Measurements from ENCODE around the gene WHRN.
A peak's percentile ranks its signal among the peaks of the same experiment; 100 is the strongest.

The WHRN gene

DNA sequence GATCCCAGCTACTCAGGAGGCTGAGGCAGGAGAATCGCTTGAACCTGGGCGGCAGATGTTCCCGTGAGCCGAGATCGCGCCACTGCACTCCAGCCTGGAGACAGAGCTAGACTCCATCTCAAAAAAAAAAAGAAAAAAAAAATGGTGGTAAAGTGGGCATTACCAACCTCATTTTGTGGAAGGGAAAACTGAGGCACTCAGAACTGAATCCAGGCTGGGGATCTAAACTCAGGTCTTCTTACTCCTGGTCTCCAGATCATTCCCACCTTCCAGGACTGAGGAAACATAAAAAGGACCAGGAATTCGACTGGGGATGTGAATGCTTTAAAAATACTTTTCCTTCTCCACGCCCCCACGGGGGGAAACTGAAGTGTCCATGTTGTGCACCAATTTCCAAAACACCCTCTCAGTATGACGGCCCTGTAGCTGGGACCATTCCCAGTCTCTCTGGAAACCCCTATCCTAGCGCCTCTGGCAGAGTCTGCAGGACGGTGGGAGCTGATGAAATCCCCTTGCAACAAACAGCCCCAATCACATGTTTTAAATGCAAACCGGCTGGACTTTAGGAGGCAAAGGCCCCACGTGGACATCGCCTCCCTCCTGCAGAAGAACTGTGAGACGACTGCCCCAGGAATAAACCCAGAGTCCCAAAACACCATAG, 108.6 kb downstream of the WHRN start:
- DNase-seq (ENCODE audit: low read depth), result no peak

- no peak for DNase-seq (ENCODE audit: low read depth)
Observed at GRCh38 chr9:114395768-114396167, 109.5 kb downstream of the WHRN start.

DNA sequence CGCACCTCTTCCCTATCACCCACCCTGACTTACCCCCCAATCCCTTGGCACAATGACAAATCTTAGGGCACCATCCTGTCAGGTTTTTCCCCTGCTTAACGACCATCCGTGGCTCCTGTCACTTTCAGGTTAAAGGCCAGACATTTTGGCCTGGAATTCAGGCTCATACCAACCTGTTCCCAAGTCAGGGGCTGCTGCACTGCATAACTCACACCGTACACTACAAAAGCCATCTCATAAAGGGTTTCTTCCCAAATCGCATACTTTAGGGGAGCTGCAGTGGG, 110.0 kb downstream of the WHRN start:
- DNase-seq (ENCODE audit: low read depth), result no peak

DNA sequence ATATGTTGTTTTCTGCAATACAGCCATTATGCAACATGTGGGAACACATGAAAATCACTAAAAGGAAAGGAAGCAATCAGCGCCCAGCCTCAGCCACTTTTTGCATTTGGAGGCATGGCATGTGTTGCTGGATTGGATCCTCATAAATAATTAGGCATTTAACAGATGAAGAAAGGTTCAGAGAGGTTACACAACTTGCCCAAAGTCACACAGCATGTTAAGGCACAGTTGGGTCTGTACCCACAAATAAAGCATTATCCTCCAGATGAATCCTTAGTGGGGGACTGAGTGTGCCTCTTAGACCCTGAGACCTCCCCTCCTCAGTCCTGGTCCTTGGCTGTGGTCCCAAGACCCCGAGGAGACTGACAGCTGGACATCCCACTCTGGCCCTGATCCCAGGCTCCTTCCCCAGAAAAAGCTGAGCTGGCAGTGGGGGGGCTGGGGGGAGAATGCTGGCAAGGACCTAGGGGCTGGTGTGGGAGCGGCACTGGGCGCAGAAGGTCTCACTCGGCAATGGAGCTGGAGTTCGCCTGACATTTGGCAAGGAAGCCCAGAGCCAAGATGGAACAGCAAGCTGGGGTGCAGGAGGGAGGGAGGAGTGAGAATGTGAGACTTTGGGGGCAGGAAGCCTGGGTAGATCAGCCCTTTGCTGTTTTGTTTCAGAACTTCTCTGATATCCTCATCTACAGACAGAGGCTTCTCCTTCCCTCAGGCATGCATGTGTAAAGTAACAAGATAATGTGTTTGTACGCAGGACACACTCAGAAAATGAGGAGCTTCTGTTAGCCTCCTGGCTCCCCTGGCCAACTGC, 110.5 kb downstream of the WHRN start:
- DNase-seq (ENCODE audit: low read depth), result no peak

DNA sequence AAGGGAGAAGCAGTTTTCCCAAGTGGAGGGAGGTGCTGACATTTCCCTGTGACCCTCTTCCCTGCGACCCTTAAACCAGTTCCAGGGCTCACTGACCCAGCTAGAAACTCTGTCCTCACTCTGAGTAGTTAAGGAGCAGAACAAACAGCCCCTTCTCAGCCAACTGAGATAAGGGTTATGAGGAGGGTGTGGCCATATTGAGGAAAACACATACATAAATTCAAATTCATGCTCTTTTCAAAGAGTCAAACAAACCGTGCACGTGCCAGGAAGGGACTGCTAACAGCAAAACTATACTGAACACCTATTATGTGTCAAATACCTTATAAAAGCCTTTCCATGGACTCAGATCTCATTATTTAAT, 112.5 kb downstream of the WHRN start:
- no peak for DNase-seq (ENCODE audit: low read depth)

- no peak for DNase-seq (ENCODE audit: low read depth)
Observed at GRCh38 chr9:114390952-114391351, 114.3 kb downstream of the WHRN start.

- DNase-seq (ENCODE audit: low read depth), result no peak
Observed at GRCh38 chr9:114389612-114390368, 115.5 kb downstream of the WHRN start.

GRCh38 chr9:114388764-114389375, 116.4 kb downstream of the WHRN start:
- no peak for DNase-seq (ENCODE audit: low read depth)

DNA sequence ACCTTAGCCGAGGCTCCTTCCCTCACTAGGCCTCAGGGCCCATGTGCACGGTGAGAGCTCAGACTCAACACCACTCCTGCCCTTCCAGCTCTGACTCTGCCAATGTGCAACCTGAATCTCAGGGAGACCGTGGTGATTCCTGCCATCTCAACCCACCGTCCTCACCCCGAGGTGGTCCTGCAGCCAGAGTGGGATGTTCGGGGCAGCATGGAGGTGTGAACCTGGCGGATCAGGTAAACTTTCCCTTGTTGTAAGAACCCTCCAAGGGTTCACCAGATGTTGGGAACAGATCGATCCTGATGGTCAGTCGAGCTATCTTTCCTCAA, 117.0 kb downstream of the WHRN start:
- no peak for DNase-seq (ENCODE audit: low read depth)

DNA sequence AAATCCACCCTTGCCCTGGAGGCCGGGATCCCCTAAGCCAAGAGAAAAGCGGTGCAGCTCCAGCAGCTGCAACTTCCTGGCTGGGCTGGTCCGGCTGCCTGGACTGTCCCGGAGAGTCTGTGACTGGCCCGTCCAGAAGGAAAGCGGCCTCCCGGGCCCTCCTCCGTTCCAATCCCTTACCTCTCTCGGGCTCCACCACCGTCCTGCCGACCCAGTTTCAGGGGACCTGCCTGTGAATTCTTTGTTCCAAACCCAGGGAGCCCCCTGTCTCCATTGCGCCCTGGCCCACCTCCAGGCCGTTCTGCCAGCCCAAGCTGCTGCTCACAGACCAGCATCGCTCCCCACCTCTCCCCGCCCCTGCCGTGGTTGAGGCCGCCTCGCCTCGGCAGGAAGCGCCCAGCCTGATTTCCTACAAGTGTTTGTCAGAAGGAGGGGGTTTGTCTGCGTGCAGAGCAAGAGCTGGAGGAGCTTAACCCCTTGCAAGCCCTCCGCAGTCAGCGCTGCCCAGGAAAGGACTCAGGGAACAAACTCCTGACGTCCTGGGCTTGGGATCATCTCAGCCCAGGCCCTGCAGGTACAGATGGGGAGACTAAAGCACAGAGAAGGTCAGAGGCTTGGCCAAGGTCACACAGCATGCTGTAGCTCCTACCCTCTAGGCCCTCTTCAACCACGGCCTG, 117.5 kb downstream of the WHRN start, which contains the start of gene AKNA:
Gene AKNA, minus strand, starts transcription at position 303 of the 677 bp plus-strand sequence. CDS start 6,649 bp downstream, outside the sequence.
- peak; percentile 73 for DNase-seq (ENCODE audit: low read depth)

- DNase-seq (ENCODE audit: low read depth), result no peak
Observed at GRCh38 chr9:114386886-114387679, 118.2 kb downstream of the WHRN start.

DNA sequence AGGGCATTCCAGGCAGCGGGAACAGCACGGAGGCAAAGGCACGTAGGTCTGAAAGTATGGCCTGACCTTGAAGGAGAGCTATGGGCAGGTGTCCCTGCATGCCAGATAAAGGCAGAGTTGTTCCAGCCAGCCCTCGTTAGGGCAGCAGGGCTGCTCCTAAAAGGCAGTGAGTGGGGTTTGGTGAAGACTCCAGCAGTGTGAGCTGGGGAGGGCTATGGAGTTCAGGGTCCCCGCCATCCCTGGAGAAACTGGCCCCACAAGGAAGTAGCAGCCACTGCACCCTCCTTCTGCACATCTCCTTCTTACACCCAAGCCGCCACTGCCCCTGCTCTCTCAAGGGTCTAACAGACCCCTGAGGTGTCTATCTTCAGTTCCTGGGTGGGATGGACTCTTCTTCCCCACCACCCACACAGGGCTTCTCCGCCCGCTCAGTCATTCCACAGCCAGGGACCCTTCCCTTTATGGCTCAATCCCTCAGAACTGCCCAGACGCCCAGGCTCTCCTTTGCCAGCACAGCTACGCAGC, 118.8 kb downstream of the WHRN start:
- no peak for DNase-seq (ENCODE audit: low read depth)

DNA sequence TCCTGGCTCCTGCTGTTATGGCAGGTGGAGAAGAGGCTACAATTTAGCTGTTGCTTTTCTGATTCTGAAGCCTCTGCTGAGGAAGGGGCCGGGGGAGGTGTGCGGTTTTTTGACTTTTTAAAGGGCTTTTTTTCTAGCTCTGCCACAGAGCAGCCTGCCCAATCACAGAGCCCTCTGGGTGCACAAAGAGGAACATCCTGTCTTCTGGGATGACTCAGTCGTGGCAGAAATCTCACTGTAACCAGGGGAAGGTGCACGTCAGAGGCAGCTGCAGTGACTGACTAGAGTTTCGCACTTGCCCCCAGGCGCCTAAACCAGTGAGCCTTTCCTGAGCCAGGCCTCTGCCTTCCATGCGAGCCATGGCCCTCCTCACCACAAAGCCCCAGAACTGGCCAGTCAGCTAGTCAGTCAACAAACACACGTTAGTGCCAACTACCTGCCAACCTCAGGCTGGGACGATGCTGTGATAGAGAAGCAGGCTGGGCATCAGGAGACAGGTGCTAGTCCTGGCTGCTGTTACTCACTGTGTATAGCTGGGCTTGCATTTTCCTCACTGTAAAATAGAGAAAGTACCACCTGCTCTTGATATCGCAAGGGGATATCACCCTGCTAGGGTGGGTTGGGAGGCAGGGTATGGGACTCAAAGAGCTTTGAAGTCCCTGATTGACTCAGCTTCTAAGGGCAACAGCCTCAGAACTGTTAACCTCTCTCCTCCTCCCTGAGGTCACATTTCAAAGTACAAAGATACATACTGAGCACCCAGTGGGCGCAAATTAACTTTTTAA, 119.7 kb downstream of the WHRN start:
- peak; percentile 79 for DNase-seq (ENCODE audit: low read depth)

- no peak for DNase-seq (ENCODE audit: low read depth)
Observed at GRCh38 chr9:114384836-114385396, 120.4 kb downstream of the WHRN start.

GRCh38 chr9:114384341-114384740, 120.9 kb downstream of the WHRN start:
- DNase-seq (ENCODE audit: low read depth), result no peak

DNA sequence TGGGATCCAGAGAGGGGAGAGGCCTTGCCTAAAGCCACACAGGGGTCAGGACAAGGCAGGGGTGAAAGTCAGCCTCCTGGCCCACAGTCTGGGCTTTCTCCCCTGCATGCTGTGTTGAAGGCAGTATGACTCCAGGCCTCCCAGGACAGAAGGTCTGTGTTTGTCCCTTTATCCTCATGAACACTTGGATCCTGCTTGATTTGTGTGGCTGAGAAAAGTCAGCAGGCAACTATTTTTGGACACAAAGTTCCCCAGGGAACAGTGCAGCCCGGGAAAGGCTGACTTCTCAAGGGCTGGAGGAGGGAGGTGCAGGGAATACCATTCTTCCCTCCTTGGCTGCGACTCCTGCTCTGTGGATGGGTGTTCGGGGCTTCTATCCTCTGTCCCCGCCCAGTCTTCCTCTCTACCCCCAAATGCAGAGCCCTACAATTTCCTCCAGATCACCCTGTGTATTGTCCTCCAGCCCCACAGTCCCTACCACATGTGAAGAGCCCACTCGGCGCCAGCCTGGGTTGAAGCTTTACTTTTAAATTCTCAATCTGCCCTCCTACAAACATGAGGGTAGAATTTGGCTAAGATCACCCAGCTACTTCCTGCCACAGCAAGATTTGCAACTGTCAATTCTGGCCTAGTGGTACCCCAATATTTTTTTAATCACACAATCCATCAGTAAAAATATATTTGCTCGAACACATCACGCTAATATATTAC, 121.6 kb downstream of the WHRN start:
- DNase-seq (ENCODE audit: low read depth), result no peak

- peak; percentile 59 for DNase-seq (ENCODE audit: low read depth)
Observed at GRCh38 chr9:114382699-114383520, 122.4 kb downstream of the WHRN start.

DNA sequence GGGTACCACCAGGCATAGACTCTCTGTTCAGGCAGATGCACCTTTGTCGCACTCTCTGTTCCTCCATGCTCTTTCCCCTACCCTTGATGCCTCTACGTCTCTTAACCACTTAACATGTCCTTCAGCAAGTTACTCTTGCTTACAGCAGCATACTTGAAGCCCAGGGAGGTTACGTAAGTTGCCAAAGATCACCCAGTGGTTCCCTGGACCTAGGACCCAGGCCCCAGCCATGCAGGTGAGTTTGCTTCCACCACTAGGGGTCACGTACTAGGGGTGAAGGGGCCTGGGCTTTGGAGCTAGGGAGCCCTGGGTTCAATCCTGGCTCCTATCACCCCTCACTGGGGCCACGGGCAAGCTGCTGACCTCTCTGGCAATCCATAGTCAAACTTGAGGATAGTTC, 126.4 kb downstream of the WHRN start:
- DNase-seq (ENCODE audit: low read depth), result no peak
